GM04504 (cell line): ENCODE results near the gene RBM19.
A peak's percentile ranks its signal among the peaks of the same experiment; 100 is the strongest.

Experiments used
- DNase-seq: peaks from one replicate; pipeline ENCODE4 v3.0.0-alpha.2; 2012; ENCODE audit warnings: low read depth

The RBM19 gene

DNA sequence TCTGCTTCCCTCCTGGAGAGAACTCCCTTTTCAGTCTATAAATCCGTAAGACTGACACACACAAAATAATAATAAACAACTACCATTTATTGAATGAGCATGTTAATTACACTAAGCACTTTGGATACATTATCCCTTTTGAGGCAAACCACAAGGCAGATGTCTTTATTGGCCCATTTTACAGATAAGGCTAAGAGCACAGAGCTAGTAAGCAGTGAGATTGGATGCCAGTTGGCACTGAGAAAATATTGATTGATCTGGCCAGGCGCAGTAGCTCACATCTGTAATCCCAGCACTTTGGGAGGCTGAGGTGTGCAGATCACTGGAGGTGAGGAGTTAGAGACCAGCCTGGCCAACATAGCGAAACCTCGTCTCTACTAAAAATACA, 21.9 kb upstream of the RBM19 start:
- DNase-seq, result no peak

DNA sequence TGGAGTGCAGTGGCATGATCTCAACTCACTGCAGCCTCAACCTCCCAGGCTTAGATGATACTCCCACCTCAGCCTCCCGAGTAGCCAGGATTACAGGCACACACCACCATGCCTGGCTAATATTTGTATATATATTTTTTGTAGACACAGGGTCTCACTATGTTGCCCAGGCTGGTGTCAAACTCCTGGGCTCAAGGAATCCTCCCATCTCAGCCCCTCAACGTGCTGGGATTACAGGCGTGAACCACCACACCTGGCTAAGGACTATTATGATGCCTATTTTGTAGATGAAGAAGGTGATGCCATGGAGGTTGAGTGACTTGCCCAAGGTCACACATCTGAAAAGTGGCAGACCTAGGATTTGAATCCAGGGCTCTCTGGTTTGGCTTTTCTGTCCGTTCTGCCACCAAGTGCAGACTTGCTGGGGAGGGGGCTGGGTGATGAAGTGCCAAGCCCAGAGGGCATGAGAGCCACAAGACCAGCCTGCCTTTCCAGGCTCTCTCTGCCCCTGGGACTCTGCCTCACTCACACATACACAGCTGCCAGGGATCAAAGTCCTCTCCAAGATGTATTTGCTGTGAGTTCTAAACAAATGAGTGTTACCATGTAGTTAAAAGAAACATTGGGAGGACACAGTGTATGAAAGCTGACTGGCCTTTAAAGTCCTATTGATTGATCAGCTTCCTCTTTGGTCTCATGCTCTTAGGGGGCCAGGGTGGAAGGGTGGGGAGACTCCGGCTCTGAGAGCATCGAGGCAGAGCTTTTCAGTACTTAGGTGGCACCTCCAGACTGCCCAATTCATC, 21.3 kb upstream of the RBM19 start:
- DNase-seq, result no peak

DNA sequence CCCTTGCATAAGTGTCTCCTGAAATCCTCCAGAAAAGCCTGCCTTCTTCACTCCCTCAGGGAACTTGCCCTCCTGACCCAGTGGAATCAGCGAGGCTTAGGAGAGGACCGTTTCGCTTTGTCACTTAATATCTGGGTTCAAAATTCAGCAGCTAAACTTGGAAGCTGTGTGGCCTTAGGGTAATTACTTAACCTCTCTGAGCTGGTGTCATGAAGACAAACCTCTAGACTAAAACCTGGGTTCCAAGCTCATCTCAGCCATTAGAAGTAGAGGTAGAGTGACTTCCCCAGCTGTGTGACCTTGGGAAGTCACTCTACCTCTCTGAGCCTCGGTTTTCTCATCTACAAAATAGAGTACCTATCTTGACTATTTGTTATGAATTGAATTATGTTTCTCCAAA, 18.3 kb upstream of the RBM19 start:
- no peak for DNase-seq

DNA sequence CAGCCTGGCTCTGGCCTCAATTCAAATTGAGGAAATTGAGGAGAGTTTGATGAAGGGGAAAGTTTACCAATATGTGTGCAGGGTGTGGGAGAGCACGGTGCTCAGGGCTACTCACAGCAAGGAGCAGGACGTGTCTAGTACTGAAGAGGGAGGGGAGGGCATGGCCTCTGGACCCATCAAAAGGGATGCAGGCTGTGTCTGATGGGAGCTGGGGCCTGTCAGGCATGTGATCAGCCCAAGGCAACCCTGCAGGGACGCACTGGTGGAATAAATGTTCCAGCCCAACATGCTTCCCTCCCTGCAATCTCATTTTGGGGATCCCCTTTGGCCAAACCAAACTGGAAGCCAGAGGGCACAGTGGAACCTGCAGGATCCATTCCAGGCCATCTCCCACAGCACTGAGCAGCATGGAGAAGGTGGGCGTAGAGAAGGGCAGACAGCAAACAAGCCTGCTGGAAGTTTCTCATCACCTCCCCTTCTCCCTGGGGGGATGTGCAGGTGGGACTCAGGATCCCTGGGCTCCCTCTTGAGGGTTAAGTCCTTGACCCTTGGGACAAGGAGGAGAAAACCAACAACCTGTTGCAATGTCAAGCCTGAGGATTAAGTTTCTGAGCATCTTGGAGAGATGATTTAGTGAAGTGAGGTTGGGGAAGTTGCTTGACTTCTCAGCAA, 17.8 kb upstream of the RBM19 start:
- no peak for DNase-seq

DNA sequence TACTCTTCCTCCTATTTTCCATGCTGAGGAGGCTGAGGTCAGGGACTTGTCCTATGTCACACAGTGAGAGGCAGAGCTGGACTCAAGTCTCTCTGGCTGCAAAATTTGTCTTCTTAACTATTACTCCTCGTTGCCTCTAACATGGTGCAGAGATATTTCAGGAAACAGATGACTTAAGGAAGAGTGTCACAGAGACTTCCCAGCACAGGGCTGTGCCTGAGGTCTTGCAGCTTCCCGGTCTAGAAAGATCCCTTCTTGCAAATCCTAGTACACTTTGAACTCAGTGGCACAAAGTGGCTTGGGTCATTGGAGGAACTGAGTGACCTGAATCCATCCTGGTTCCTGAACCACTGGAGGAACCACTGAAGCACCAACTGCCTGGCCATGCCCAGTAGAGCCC, 17.1 kb upstream of the RBM19 start:
- DNase-seq, result no peak

DNA sequence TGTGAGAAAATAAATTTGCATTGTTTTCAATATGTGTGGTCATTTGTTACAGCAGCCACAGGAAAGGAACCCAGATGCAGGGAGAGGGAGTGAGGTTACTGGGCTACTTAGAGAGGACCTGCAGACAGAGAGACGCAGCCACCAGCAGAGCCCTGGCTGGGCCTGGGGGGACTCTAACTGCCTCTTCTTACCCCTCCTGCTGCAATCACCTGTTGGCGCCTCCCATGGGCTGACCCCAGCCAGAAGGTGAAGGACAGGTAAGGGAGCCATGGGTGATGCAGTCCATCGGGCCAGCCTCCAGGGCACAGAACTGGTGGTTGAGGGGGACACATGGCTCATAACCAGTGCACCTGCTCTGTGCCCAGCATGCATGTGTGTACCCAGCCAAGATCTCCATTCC, 15.8 kb upstream of the RBM19 start:
- DNase-seq, result no peak

DNA sequence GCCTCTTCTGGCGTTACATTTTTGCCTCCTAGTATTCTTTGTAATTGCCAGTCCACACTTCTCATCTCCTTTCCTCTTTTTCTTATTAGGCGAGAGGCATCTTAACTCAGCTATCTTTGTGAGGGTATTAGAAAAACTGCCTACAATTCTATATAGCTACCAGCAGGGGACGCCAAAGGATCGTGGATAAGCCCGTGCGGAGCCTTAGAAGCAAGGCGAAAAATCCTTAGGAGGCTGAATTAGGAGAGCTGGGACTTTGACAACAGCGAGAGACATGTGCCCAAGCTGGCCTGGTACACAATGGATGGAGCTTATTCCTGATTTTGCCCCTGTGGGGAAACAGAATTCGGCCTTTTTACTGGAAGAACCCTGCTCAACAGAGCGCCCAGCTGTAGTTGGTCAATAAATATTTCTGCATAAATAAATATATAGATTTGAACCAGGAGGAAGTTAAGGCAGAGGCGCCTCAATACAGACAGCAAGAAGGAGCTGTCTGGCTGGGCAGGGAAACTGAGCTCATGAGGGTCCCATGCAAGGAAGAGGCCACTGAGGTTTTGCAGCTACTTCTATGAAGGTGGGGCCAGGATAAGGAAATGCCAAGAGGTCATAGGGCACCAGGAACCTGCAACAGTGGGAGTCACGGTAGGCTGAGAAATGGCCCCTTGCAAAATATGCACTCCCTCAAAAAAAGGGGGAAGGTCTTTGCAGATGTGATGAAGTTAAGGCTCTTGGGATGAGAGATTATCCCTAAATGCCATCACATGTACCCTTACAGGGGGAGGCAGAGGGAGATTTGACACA, 14.6 kb upstream of the RBM19 start:
- DNase-seq, result peak; percentile 51

DNA sequence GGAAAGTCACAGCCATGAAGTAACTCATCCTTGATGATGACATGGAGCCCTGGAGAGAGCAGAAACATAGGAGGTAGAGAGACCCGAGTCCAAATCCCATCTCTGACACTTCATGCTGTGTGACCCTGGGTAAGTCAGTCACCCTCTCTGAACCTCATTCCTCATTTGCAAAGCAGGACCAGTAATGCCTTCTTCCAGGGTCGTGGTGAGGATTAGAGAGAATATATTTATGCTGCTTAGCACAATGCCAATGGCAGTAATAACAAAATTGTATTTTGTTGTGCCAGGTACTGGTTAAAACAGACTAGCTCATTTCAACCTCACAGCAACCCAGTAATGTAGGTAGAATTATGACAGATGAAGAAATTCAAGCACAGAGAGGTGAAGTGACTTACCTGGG, 13.9 kb upstream of the RBM19 start:
- no peak for DNase-seq

DNA sequence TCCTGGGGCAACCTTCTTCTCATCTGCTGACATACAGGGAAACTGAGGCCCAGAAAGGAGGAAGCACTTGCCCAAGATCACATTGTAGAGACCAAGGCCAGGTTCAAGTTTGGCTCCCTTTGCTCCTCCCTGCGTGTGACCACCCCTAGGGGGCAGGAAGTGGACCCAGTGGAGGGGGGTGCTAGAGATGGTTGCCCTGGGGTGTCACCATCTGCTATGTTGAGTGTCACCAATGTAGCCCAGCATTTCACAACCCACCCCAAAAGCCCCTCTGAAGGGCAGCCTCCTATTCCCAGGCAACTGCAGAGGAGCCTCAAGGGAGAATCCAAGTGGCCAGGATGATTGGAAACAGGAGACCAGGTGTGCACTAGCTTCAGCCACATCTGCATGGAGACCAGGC, 12.0 kb upstream of the RBM19 start:
- no peak for DNase-seq

DNA sequence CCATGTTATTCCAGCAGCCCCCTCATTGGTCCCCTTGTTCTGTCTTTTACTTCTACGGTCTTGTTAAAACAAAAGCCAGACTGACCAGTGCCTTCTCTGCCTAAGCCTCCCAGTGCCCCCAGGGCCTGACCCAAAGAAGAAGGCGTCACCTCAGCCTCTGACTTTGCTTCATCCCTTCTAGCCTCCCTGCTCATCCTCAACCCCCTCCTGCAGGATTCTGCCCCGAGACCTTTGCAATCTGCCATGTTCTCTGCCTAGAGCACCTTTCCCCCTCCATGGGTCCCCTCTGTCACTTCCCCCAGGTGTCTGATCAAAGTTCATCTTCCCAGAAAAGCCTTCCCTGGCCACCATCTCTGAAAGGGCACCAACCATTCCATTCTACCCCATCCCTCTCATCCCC, 7.9 kb upstream of the RBM19 start:
- DNase-seq, result no peak

DNA sequence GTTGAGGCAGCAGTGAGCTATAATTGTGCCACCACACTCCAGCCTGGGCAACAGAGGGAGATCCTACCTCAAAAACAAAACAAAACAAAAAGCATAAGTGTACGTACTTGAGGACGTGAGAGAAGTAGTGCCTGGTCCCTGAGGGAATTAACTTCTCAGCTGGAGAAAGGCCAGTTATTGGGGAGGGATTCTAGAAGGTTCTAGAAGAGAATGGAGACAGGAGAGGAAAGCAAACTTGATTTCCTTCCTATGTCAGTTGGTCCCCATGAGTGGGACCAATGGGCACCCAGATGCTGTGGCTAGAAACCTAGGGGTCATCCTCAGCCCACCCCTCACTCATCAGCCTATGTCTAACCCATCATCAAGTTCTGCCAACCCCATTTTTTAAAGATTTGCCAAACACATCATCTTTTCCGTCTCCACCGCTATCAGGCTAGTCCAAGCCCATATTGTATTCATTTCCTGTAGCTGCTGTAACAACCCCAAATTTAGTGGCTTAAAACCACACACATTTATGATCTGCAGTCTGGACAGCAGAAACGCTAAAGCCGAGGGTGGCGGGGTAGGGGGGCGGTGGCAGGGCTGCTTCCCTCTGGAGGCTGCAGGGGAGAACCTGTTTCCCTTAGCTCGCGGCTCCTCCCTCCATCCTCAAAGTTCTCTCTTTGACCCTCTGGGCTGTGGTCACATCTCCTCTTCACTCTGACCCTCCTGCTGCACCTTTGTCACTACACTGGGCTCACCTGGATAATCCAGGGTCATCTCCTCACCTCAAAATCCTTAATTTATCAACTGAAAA, 7.2 kb upstream of the RBM19 start:
- no peak for DNase-seq

DNA sequence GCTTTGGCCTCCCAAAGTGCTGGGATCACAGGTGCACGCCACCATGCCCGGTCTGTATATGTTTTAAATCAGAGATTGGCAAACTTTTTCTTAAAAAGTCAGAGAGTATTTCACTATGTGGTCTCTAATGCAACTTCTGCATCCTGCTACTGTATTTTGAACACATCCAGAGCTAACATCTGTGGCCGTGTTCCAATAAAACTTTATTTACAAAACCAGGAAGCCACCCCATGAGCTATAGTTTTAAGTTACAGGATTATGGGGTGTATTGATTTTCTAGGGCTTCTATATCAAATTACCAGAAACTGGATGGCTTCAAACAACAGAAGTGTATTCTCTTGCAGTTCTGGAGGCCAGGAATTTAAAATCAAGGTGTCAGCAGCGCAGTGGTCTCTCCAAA, 5.3 kb upstream of the RBM19 start:
- no peak for DNase-seq

DNA sequence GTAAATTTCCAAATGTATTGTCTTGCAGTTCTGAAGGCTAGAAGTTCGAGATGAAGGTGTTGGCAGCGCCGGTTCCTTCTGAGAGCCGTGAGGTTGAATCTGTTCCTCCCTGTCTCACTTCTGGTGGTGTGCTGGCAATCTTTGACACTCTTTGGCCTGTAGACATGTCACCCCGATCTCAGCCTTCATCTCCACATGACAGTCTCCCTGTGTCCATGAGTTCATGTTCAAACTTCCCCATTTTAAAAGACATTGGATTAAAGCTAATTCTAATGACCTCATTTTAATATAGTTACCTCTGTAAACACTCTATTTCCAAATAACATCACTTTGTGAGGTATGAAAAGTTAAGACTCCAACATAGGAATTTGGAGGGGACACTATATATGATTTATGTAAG, 4.1 kb upstream of the RBM19 start:
- DNase-seq, result no peak

DNA sequence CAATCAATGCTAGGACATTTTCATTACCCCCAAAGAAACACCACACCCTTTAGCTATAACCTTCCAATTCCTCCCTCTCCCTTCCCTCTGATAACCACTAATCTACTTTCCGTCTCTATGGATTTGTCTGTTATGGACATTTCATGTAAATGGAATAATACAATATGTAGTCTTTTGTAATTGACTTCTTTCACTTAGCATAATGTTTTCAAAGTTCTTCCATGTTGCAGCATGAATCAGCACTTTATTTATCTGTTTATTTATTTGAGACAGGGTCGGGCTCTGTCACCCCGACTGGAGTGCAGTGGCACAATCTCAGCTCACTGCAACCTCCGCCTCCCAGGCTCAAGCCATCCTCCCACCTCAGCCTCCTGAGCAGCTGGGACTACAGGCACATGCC, 1.2 kb upstream of the RBM19 start:
- DNase-seq, result no peak

DNA sequence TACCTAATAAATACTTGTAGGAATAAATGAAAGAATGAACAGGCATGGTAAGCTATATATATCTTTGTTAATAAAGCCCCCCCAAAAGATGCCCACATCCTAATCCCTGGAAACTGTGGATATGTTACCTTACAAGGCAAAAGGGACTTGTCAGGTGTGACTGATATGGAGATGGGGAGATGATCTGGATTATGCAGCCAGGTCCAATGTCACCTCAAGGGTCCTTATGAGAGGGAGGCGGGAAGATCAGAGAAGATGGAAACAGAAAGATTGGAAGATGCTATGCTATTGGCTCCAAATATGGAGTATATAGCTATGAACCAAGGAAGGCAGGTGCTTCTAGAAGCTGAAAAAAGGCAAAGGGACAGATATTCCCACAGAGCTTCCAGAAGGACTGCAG, 3.4 kb downstream of the RBM19 start:
- DNase-seq, result no peak

DNA sequence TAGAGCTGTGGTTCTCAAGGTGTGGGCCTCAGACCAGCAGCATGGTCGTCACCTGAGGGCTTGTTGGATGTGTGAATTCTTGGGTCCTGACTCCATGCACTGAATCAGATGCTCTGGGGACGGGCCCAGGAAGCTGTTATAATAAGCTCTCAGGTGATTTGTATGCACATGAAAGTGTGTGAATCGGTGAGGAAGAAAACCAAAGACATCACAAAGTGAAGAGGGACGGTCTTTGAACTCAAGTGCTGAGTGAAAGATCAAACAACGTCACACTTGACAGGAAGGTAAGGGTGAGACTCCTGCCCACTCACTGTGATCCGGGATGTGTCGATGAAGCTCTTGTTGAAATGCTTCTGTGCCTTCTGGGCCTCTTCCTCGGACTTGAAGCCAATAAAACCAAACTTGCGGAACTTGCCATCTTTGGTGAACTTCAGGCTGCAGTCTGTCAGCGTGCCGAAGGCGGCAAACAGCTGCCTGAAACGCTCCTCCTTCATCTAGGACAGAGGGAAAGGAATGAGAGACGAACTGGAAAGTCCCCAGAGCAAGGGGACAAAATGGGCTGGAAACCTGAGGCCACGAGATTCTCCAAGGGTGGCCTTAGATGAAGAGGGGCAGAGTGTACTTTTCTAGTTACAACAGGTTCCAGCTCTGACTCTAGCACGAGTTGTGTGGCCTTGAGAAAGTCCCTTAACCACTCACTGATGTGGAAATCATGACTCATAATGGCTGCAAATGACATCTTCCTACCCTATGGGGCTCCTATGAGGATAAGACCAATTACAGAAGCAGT, 4.0 kb downstream of the RBM19 start:
- DNase-seq, result peak; percentile 3

DNA sequence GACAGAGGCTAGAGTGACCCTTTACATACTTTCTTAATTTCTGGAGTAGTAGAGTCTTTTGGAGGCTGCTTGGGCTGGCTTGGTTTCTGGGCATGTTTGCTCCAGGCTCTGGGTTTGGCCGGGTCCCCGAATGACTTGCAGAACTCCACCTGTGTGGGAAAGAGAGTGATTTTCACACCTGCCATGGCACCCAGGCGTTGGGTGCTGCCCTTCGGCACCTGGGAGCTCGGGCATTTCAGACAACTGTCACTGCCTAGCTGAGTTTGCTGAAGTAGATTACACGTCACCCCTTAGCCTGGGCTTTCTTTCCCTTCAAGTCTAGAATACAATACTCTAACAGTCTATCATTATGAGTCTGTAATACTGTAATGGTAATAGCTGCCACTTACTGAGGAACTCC, 6.1 kb downstream of the RBM19 start:
- DNase-seq, result no peak

DNA sequence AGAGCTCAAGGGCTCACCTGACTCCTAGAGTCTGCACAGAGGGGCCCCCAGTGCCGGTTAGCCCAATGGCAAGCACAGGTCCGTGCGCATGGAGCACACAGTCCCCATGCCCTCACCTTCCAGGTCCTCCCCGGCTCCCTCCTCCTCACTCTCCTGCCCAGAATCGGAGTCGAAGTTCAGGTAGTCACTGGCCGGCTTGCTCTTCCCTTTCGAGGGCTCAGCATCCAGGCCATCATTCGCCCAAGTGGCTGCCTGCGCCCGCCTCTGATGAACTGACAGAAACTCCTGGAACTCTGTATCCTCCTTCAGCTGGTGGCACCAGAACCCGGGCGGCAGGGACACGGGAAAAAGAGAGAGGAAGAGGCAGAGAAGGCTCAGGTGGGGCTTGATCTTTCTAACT, 7.0 kb downstream of the RBM19 start:
- no peak for DNase-seq

DNA sequence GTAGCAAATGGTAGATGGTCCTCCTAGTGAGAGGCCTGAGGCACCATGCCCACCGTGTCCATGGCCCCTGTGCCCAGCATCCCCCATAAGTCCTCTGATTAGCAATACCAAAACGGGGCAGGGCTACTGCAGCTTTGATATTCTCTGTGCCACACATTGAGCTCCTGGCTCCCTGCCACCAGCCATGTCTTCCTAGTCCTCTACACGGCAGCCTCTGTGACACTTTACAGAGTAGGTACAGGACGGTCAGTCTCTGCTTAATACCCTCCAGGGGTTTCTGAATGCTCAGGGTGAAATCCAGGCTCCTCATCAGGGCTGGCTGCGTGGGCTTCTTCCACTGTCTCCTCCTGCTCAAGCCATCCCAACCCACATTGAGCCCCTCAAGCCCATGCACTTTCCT, 8.0 kb downstream of the RBM19 start:
- DNase-seq, result no peak

DNA sequence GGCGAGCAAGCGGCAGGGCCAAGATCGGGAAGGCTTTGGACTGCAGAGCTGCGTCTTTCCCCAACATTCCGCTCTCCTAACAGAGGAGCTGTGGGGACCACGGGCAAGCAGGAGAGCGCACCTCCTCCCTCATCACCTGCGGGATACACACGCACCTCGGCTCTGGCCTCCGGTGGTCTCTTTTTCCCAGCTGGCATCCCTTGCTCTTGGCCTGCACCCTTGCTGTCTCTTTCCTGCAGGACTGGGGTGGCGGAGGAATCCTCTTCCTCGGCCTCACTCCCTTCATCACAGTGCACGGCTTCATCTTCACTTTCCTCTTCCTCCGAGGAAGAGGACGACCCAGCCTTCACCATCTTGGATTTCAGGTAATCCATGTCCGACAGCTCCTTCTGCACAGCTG, 8.5 kb downstream of the RBM19 start:
- DNase-seq, result no peak
